ENCODE measurements around the gene EDA.

Gene EDA

GRCh38 chrX:70001708-70002341, 385.9 kb downstream of the EDA start:
- no peak for TF ChIP-seq FOXP2 (optimal IDR thresholded peaks at IDR 0.05; ENCODE audit: borderline replicate concordance, extremely low read depth, extremely low read length, insufficient read depth)
- no peak for TF ChIP-seq POLR2AphosphoS5 (IDR thresholded peaks at IDR 0.05; ENCODE audit: low read depth, low read length)
- TF ChIP-seq SIN3A (IDR thresholded peaks at IDR 0.05; ENCODE audit: borderline replicate concordance, insufficient read depth, low read length), result no peak
- TF ChIP-seq REST (IDR thresholded peaks at IDR 0.05; ENCODE audit: insufficient read depth in 1 of 2, low read depth in 2 of 2, low read length in 2 of 2), result no peak
- TF ChIP-seq TAF1 (IDR thresholded peaks at IDR 0.05; ENCODE audit: borderline replicate concordance, insufficient read depth, low read length), result no peak

- no peak for TF ChIP-seq POLR2AphosphoS5 (IDR thresholded peaks at IDR 0.05; ENCODE audit: low read depth, low read length)
- TF ChIP-seq TAF1 (IDR thresholded peaks at IDR 0.05; ENCODE audit: borderline replicate concordance, insufficient read depth, low read length), result no peak
- TF ChIP-seq REST (IDR thresholded peaks at IDR 0.05; ENCODE audit: insufficient read depth in 1 of 2, low read depth in 2 of 2, low read length in 2 of 2), result no peak
- no peak for TF ChIP-seq SIN3A (IDR thresholded peaks at IDR 0.05; ENCODE audit: borderline replicate concordance, insufficient read depth, low read length)
- TF ChIP-seq FOXP2 (optimal IDR thresholded peaks at IDR 0.05; ENCODE audit: borderline replicate concordance, extremely low read depth, extremely low read length, insufficient read depth), result no peak
Measured at GRCh38 chrX:70007946-70008345, 392.0 kb downstream of the EDA start.

- TF ChIP-seq POLR2AphosphoS5 (IDR thresholded peaks at IDR 0.05; ENCODE audit: low read depth, low read length), result no peak
- no peak for TF ChIP-seq TAF1 (IDR thresholded peaks at IDR 0.05; ENCODE audit: borderline replicate concordance, insufficient read depth, low read length)
- no peak for TF ChIP-seq REST (IDR thresholded peaks at IDR 0.05; ENCODE audit: insufficient read depth in 1 of 2, low read depth in 2 of 2, low read length in 2 of 2)
- TF ChIP-seq SIN3A (IDR thresholded peaks at IDR 0.05; ENCODE audit: borderline replicate concordance, insufficient read depth, low read length), result no peak
- TF ChIP-seq FOXP2 (optimal IDR thresholded peaks at IDR 0.05; ENCODE audit: borderline replicate concordance, extremely low read depth, extremely low read length, insufficient read depth), result no peak
Measured at GRCh38 chrX:70009049-70009448, 393.1 kb downstream of the EDA start.

GRCh38 chrX:70009970-70010369, 394.1 kb downstream of the EDA start:
- TF ChIP-seq POLR2AphosphoS5 (IDR thresholded peaks at IDR 0.05; ENCODE audit: low read depth, low read length) (no peak), REST (IDR thresholded peaks at IDR 0.05; ENCODE audit: insufficient read depth in 1 of 2, low read depth in 2 of 2, low read length in 2 of 2) (no peak), TAF1 (IDR thresholded peaks at IDR 0.05; ENCODE audit: borderline replicate concordance, insufficient read depth, low read length) (no peak), SIN3A (IDR thresholded peaks at IDR 0.05; ENCODE audit: borderline replicate concordance, insufficient read depth, low read length) (no peak), FOXP2 (optimal IDR thresholded peaks at IDR 0.05; ENCODE audit: borderline replicate concordance, extremely low read depth, extremely low read length, insufficient read depth) (no peak)
